A549 (cell line): ENCODE data around the gene MCTP1. TPM values are rescaled to one million over a fixed set of nuclear protein-coding genes. Genes with fewer than 3 reads are reported as not detected.

Experiments used
- ATAC-seq, 2 experiments: fragments of 200-7000 bp in 1 of 2; fragments of >200 bp in 1 of 2; cut with Nextera tagmentation in 1 of 2; cut with Tn5 transposase in 1 of 2; 3 replicates each; pipeline versions ENCODE4 v1.8.0 to v1.9.1; 2018 to 2020; ENCODE audit warnings: mild to moderate bottlenecking in 1 of 2, moderate library complexity in 1 of 2
- CTCF ChIA-PET: fragments of 300-600 bp; sonication (Branson Sonifier 250); formaldehyde crosslinking; extraction: SDS; loops from one replicate; lab custom pipeline; 2021; ENCODE audit warnings: antibody characterized with exemption, inconsistent platforms; lab: Yijun Ruan, JAX
- POLR2A ChIA-PET: fragments of 350-600 bp; formaldehyde crosslinking; extraction: SDS; loops from one replicate; lab custom pipeline; 2021; ENCODE audit warnings: antibody characterized with exemption, inconsistent platforms; lab: Yijun Ruan, JAX
- DNase-seq, 2 experiments: peaks; one replicate each; pipeline versions ENCODE4 v3.0.0 to v3.0.0-alpha.2; 2011 to 2016; ENCODE audit warnings: low read depth in 1 of 2, low spot score in 1 of 2
- FAIRE-seq: peaks from 2 replicates; lab custom pipeline; 2011; peaks lifted over from hg19 to GRCh38; lab: Jason Lieb, UNC
- H3K27ac ChIP-seq, 2 experiments: fragments of >200 bp; sonication (Bioruptor Twin); formaldehyde crosslinking; 3 replicates each; pipeline ENCODE4 v1.5.1; 2016 to 2017
- H3K4me1 ChIP-seq: fragments of >200 bp; sonication (Bioruptor Twin); formaldehyde crosslinking; 3 replicates; pipeline ENCODE4 v1.6.1; 2016
- H3K4me2 ChIP-seq: fragments of >200 bp; sonication (Bioruptor Twin); formaldehyde crosslinking; 3 replicates; pipeline ENCODE4 v1.6.1; 2016
- H3K4me3 ChIP-seq: fragments of >200 bp; sonication (Bioruptor Twin); formaldehyde crosslinking; 3 replicates; pipeline ENCODE4 v1.5.1; 2016
- H3K9me3 ChIP-seq: fragments of >200 bp; sonication (Bioruptor Twin); formaldehyde crosslinking; 3 replicates; pipeline ENCODE4 v1.6.1; 2016
- ATOH8 ChIP-seq: fragments of 250-450 bp; sonication (Bioruptor Pico); IDR thresholded peaks from 2 replicates; pipeline ENCODE4 v1.5.0; 2020; ENCODE audit warnings: low read depth, mild to moderate bottlenecking, moderate library complexity
- BCL3 ChIP-seq: fragments of >200 bp; sonication (Bioruptor Twin); formaldehyde crosslinking; IDR thresholded peaks from 3 replicates; pipeline ENCODE4 v1.6.1; 2016
- BHLHE40 ChIP-seq: IDR thresholded peaks from 2 replicates; pipeline ENCODE4 v1.6.1; 2012; ENCODE audit warnings: low read depth, low read length, inconsistent platforms
- CBX8 ChIP-seq: fragments of 200-600 bp; sonication (generic); IDR thresholded peaks from 2 replicates; pipeline ENCODE4 v1.6.1; 2016
- CTCF ChIP-seq: fragments of >200 bp; sonication (Bioruptor Twin); formaldehyde crosslinking; IDR thresholded peaks from 3 replicates; pipeline ENCODE4 v1.5.1; 2016
- EHF ChIP-seq: fragments of 250-450 bp; sonication (Bioruptor Pico); IDR thresholded peaks from 2 replicates; pipeline ENCODE4 v1.5.0; 2020; ENCODE audit warnings: mild to moderate bottlenecking
- FOSB ChIP-seq: fragments of 250-450 bp; sonication (Bioruptor Pico); IDR thresholded peaks from 2 replicates; pipeline ENCODE4 v1.5.0; 2020; ENCODE audit warnings: mild to moderate bottlenecking, moderate library complexity
- FOXS1 ChIP-seq: fragments of 250-450 bp; sonication (Bioruptor Pico); IDR thresholded peaks from 2 replicates; pipeline ENCODE4 v1.5.0; 2020; ENCODE audit warnings: mild to moderate bottlenecking, moderate library complexity
- HES2 ChIP-seq: fragments of >200 bp; sonication (Bioruptor Twin); formaldehyde crosslinking; IDR thresholded peaks from 2 replicates; pipeline ENCODE4 v1.6.1; 2016
- HOXA7 ChIP-seq: fragments of 250-450 bp; sonication (Bioruptor Pico); IDR thresholded peaks from 2 replicates; pipeline ENCODE4 v1.5.0; 2020; ENCODE audit warnings: mild to moderate bottlenecking, moderate library complexity
- HOXB13 ChIP-seq: fragments of 250-450 bp; sonication (Bioruptor Pico); IDR thresholded peaks from 2 replicates; pipeline ENCODE4 v1.5.0; 2020; ENCODE audit warnings: low read depth, mild to moderate bottlenecking, moderate library complexity
- JUNB ChIP-seq: fragments of >200 bp; sonication (Bioruptor Twin); formaldehyde crosslinking; IDR thresholded peaks from 2 replicates; pipeline ENCODE4 v1.6.1; 2016
- KDM1A ChIP-seq: fragments of 200-600 bp; sonication (generic); IDR thresholded peaks from 2 replicates; pipeline ENCODE4 v1.6.1; 2016; ENCODE audit warnings: low read depth, mild to moderate bottlenecking
- KDM5A ChIP-seq: fragments of 200-600 bp; sonication (generic); IDR thresholded peaks from 2 replicates; pipeline ENCODE4 v1.6.1; 2016; ENCODE audit warnings: antibody characterized with exemption, mild to moderate bottlenecking
- MAFK ChIP-seq: fragments of 450-650 bp; IDR thresholded peaks from 2 replicates; pipeline ENCODE4 v1.6.1; 2014; ENCODE audit not compliant: partially characterized antibody
- MAX ChIP-seq: IDR thresholded peaks from 2 replicates; pipeline ENCODE4 v1.6.1; 2012
- NR3C1 ChIP-seq: fragments of >200 bp; sonication (Bioruptor Twin); formaldehyde crosslinking; IDR thresholded peaks from 3 replicates; pipeline ENCODE4 v1.6.1; 2017
- POLR2A ChIP-seq: IDR thresholded peaks from 2 replicates; pipeline ENCODE4 v1.6.1; 2012; ENCODE audit warnings: mild to moderate bottlenecking, low read length
- POLR2AphosphoS2 ChIP-seq: conservative IDR thresholded peaks from 2 replicates; pipeline ENCODE4 v1.6.1; 2012; ENCODE audit warnings: low read length, improper control_type of control experiment, inconsistent platforms
- RAD21 ChIP-seq, 2 experiments: fragments of >200 bp in 1 of 2; sonication (Bioruptor Twin) in 1 of 2; formaldehyde crosslinking in 1 of 2; IDR thresholded peaks in 1 of 2; conservative IDR thresholded peaks in 1 of 2; 2 replicates in 1 of 2; 3 replicates in 1 of 2; pipeline ENCODE4 v1.6.1; 2012 to 2018; ENCODE audit warnings: inconsistent platforms in 1 of 2
- RARB ChIP-seq: fragments of 250-450 bp; sonication (Bioruptor Pico); IDR thresholded peaks from 2 replicates; pipeline ENCODE4 v1.8.0; 2021; ENCODE audit warnings: mild to moderate bottlenecking, moderate library complexity
- RCOR1 ChIP-seq: fragments of 150-350 bp; IDR thresholded peaks from 2 replicates; pipeline ENCODE4 v1.6.1; 2014; ENCODE audit warnings: antibody characterized with exemption, low read length, low read depth
- REST ChIP-seq: fragments of 200-600 bp; sonication (generic); IDR thresholded peaks from 2 replicates; pipeline ENCODE4 v1.6.1; 2016; ENCODE audit warnings: antibody characterized with exemption, mild to moderate bottlenecking, moderate library complexity
- TP53 ChIP-seq: fragments of 250-450 bp; sonication (Bioruptor Pico); IDR thresholded peaks from 2 replicates; pipeline ENCODE4 v1.5.0; 2021; ENCODE audit warnings: mild to moderate bottlenecking, moderate library complexity
- USF2 ChIP-seq: fragments of 450-650 bp; IDR thresholded peaks from 2 replicates; pipeline ENCODE4 v1.6.1; 2014; ENCODE audit warnings: antibody characterized with exemption
- ZNF302 ChIP-seq: fragments of 250-450 bp; sonication (Bioruptor Pico); IDR thresholded peaks from 2 replicates; pipeline ENCODE4 v1.9.0; 2021; ENCODE audit warnings: inconsistent platforms, mild to moderate bottlenecking, moderate library complexity
- WGBS: methylation state at CpG from one replicate; pipeline ENCODE4 v1.1.6; 2017; ENCODE audit errors: missing lambda C conversion rate; 5-methylcytosine and 5-hydroxymethylcytosine counted together
- polyA plus RNA-seq, 4 experiments: library from polyadenylated mRNA; depleted of rRNA in 3 of 4; stranded (reverse); fragments of >200 nt; fragmentation: RNase III in 1 of 4; extraction: RNeasy Plus Mini Kit Qiagen cat#74134 plus additional on column Dnase treatment in 1 of 4; gene quantifications; 2 replicates in 3 of 4; 3 replicates in 1 of 4; pipeline ENCODE4 v1.2.3, GENCODE V29; 2011 to 2017

The MCTP1 gene
- polyA plus RNA-seq, 2 of the 4 experiments (the other 2 are of a cell fraction): 5.4 to 6.9 TPM

GRCh38 chr5:94705427-94705826, 579.5 kb downstream of the MCTP1 start:
- H3K4me1 ChIP-seq: peaks cover 12% of the 10 kb centered on the region; the same call in 1 of the 3 replicates
- no peak overlapping the region for H3K4me3 ChIP-seq
- H3K4me2 ChIP-seq: peak overlapping the region; percentile 1; the same call in 1 of the 3 replicates
- FAIRE-seq (no peak), ATAC-seq (no peak), DNase-seq (no peak)
- TF ChIP-seq CBX8 (no peak), HES2 (no peak), BCL3 (no peak), RCOR1 (no peak), CTCF (no peak), ZNF302 (CRISPR knock-in tag) (no peak), HOXB13 (no peak), BHLHE40 (no peak), JUNB (no peak), POLR2AphosphoS2 (no peak), MAFK (no peak), RARB (no peak), ATOH8 (CRISPR knock-in tag) (no peak), USF2 (no peak), HOXA7 (CRISPR knock-in tag) (no peak), KDM1A (no peak), EHF (CRISPR knock-in tag) (no peak)
- CTCF ChIA-PET: no interaction called here
- H3K27ac ChIP-seq: no peak overlapping the region
- POLR2A ChIA-PET: no interaction called here
- no peaks in the 10 kb centered on the region for H3K9me3 ChIP-seq
- 18% methylated on average over 1 of the region's 1 CpG for WGBS

- no peak for ATAC-seq
- no peak for DNase-seq
- no peak for FAIRE-seq
- CTCF ChIA-PET: interaction anchor here (0.6 to 1.5 kb wide), 3 partner anchors 10 to 1068 kb away, joined by 3 to 4 read pairs (median 4); no protein-coding TSS in a partner anchor
- TF ChIP-seq REST: no peak
- TF ChIP-seq FOXS1 (CRISPR knock-in tag): no peak
- no peak for TF ChIP-seq NR3C1
- no peak for TF ChIP-seq FOSB
- TF ChIP-seq TP53 (CRISPR knock-in tag): no peak
- no peak for TF ChIP-seq RAD21 (conservative IDR thresholded peaks at IDR 0.05 in 1 of 2, IDR thresholded peaks at IDR 0.05 in 1 of 2)
- TF ChIP-seq MAX: no peak
- TF ChIP-seq POLR2AphosphoS2: no peak
- no peak for TF ChIP-seq RARB
- TF ChIP-seq POLR2A: no peak
- no peak for TF ChIP-seq KDM1A
- no peak for TF ChIP-seq KDM5A
- Histone ChIP-seq H3K4me1 (peaks cover 19% of the 10 kb centered on the region; the same call in 1 of the 3 replicates), H3K9me3 (no peaks in the 10 kb centered on the region), H3K4me3 (no peak overlapping the region), H3K27ac (no peak overlapping the region), H3K4me2 (no peak overlapping the region)
- WGBS: 98% methylated on average over 1 of the region's 1 CpG
- POLR2A ChIA-PET: no interaction called here
Measured at GRCh38 chr5:94702729-94703128, 582.2 kb downstream of the MCTP1 start.
